Mesenchymal stem cell (in vitro differentiated cells and primary cell): ENCODE measurements around the gene PLCG2.
A peak's percentile ranks its signal among the peaks of the same experiment; 100 is the strongest.

ENCODE experiments used
- DNase-seq: peaks from one replicate; pipeline ENCODE4 v3.0.0-alpha.2; 2013
- H2AFZ ChIP-seq: one replicate; pipeline ENCODE4 v1.6.1; 2013; ENCODE audit warnings: low read depth, mild to moderate bottlenecking, control low read depth, inconsistent platforms, low read length, moderate library complexity
- H2AK5ac ChIP-seq: 2 replicates; pipeline ENCODE4 v1.6.1; 2013; ENCODE audit warnings: low read length, moderate library complexity, mild to moderate bottlenecking, inconsistent platforms; ENCODE audit not compliant: severe bottlenecking
- H2BK120ac ChIP-seq: one replicate; pipeline ENCODE4 v1.6.1; 2013; ENCODE audit warnings: low read depth, mild to moderate bottlenecking, inconsistent platforms, low read length, moderate library complexity
- H2BK12ac ChIP-seq, 2 experiments: one replicate each; pipeline ENCODE4 v1.6.1; 2013; ENCODE audit warnings: inconsistent platforms in 2 of 2, low read length in 2 of 2, mild to moderate bottlenecking in 2 of 2, moderate library complexity in 2 of 2, control low read depth in 1 of 2
- H2BK15ac ChIP-seq: one replicate; pipeline ENCODE4 v1.6.1; 2013; ENCODE audit warnings: mild to moderate bottlenecking, low read depth, inconsistent platforms; ENCODE audit not compliant: poor library complexity, severe bottlenecking
- H2BK5ac ChIP-seq: 2 replicates; pipeline ENCODE4 v1.6.1; 2013; ENCODE audit warnings: low read depth, mild to moderate bottlenecking, low read length, control low read depth, inconsistent platforms; ENCODE audit not compliant: poor library complexity, severe bottlenecking
- H3K14ac ChIP-seq, 2 experiments: one replicate each; pipeline ENCODE4 v1.6.1; 2013; ENCODE audit warnings: inconsistent platforms in 2 of 2, low read length in 2 of 2, control low read depth in 1 of 2, mild to moderate bottlenecking in 1 of 2, moderate library complexity in 1 of 2
- H3K18ac ChIP-seq, 2 experiments: one replicate each; pipeline ENCODE4 v1.6.1; 2013; ENCODE audit warnings: inconsistent platforms in 2 of 2, low read length in 2 of 2, control low read depth in 1 of 2, low read depth in 1 of 2, mild to moderate bottlenecking in 1 of 2
- H3K23ac ChIP-seq, 2 experiments: one replicate each; pipeline ENCODE4 v1.6.1; 2013; ENCODE audit warnings: inconsistent platforms in 2 of 2, low read length in 2 of 2, mild to moderate bottlenecking in 2 of 2, moderate library complexity in 2 of 2, control low read depth in 1 of 2
- H3K27ac ChIP-seq: 2 replicates; pipeline ENCODE4 v1.5.1; 2013; ENCODE audit warnings: mild to moderate bottlenecking, moderate library complexity, low read length, control low read depth, inconsistent platforms; ENCODE audit not compliant: poor library complexity, severe bottlenecking
- H3K27me3 ChIP-seq, 2 experiments: 2 replicates each; pipeline versions ENCODE4 v1.6.1 to v1.7.0; 2013; ENCODE audit warnings: low read length in 2 of 2, mild to moderate bottlenecking in 2 of 2, moderate library complexity in 2 of 2, control low read depth in 1 of 2, inconsistent platforms in 1 of 2; ENCODE audit not compliant: control insufficient read depth in 1 of 2, insufficient read depth in 1 of 2
- H3K36me3 ChIP-seq, 2 experiments: 2 replicates each; pipeline versions ENCODE4 v1.6.1 to v1.7.0; 2013; ENCODE audit warnings: low read length in 2 of 2, control low read depth in 1 of 2, inconsistent platforms in 1 of 2, low read depth in 1 of 2, mild to moderate bottlenecking in 1 of 2; ENCODE audit not compliant: insufficient read depth in 2 of 2, control insufficient read depth in 1 of 2
- H3K4ac ChIP-seq, 2 experiments: one replicate each; pipeline ENCODE4 v1.6.1; 2013; ENCODE audit warnings: inconsistent platforms in 2 of 2, low read length in 2 of 2, mild to moderate bottlenecking in 2 of 2, moderate library complexity in 2 of 2, control low read depth in 1 of 2, low read depth in 1 of 2
- H3K4me1 ChIP-seq: 2 replicates; pipeline ENCODE4 v1.6.1; 2013; ENCODE audit warnings: low read depth, low read length, control low read depth; ENCODE audit not compliant: control insufficient read depth, insufficient read depth
- H3K4me2 ChIP-seq: 2 replicates; pipeline ENCODE4 v1.6.1; 2013; ENCODE audit warnings: low read length, mild to moderate bottlenecking, inconsistent platforms; ENCODE audit not compliant: poor library complexity, severe bottlenecking
- H3K4me3 ChIP-seq, 2 experiments: 2 replicates each; pipeline versions ENCODE4 v1.5.1 to v1.7.0; 2013; ENCODE audit warnings: low read length in 2 of 2, mild to moderate bottlenecking in 2 of 2, control low read depth in 1 of 2, low read depth in 1 of 2; ENCODE audit not compliant: insufficient read depth in 1 of 2
- H3K79me1 ChIP-seq: replicated peaks from 2 replicates; pipeline ENCODE4 v1.6.1; 2013; ENCODE audit warnings: mild to moderate bottlenecking, control low read depth, low read length, inconsistent platforms; ENCODE audit not compliant: poor library complexity, severe bottlenecking
- H3K9ac ChIP-seq: 2 replicates; pipeline ENCODE4 v1.7.0; 2013; ENCODE audit warnings: mild to moderate bottlenecking, low read length, moderate library complexity
- H3K9me3 ChIP-seq: 2 replicates; pipeline ENCODE4 v1.7.0; 2013; ENCODE audit warnings: mild to moderate bottlenecking, low read length; ENCODE audit not compliant: control insufficient read depth
- H4K8ac ChIP-seq: one replicate; pipeline ENCODE4 v1.6.1; 2013; ENCODE audit warnings: inconsistent platforms, mild to moderate bottlenecking, low read length, moderate library complexity
- H4K91ac ChIP-seq: one replicate; pipeline ENCODE4 v1.6.1; 2013; ENCODE audit warnings: mild to moderate bottlenecking, low read length, inconsistent platforms
- WGBS: methylation state at CpG from one replicate; pipeline ENCODE4 v1.1.7; 2013; ENCODE audit warnings: mixed read lengths; 5-methylcytosine and 5-hydroxymethylcytosine counted together

PLCG2 gene

GRCh38 chr16:81748476-81749198, 30.5 kb upstream of the PLCG2 start:
- H3K9ac ChIP-seq: no peak overlapping the region
- H3K9me3 ChIP-seq: no peaks in the 10 kb centered on the region
- H2BK15ac ChIP-seq: no peak overlapping the region
- H3K4me3 ChIP-seq: no peak overlapping the region
- H3K36me3 ChIP-seq: no peaks in the 10 kb centered on the region
- no peak overlapping the region for H3K23ac ChIP-seq
- no peak overlapping the region for H2BK12ac ChIP-seq
- WGBS: 55% methylated on average over 6 of the region's 7 CpGs
- no peak overlapping the region for H4K91ac ChIP-seq
- H2BK5ac ChIP-seq: no peak overlapping the region
- no peaks in the 10 kb centered on the region for H3K79me1 ChIP-seq
- H4K8ac ChIP-seq: no peak overlapping the region
- H3K4me1 ChIP-seq: peaks cover 11% of the 10 kb centered on the region
- peak overlapping the region; percentile 79 for H2AFZ ChIP-seq
- no peaks in the 10 kb centered on the region for H3K27me3 ChIP-seq
- H3K18ac ChIP-seq: no peak overlapping the region
- no peak overlapping the region for H3K4ac ChIP-seq
- no peak overlapping the region for H3K27ac ChIP-seq
- DNase-seq: no peak
- no peak overlapping the region for H3K14ac ChIP-seq
- no peak overlapping the region for H3K4me2 ChIP-seq
- no peak overlapping the region for H2AK5ac ChIP-seq
- no peak overlapping the region for H2BK120ac ChIP-seq

GRCh38 chr16:81752225-81752875, 26.7 kb upstream of the PLCG2 start:
- no peak overlapping the region for H2BK12ac ChIP-seq
- H2BK5ac ChIP-seq: no peak overlapping the region
- no peak for DNase-seq
- H4K8ac ChIP-seq: peak overlapping the region; percentile 54
- no peak overlapping the region for H3K4me2 ChIP-seq
- H3K27ac ChIP-seq: no peak overlapping the region
- H3K9me3 ChIP-seq: no peaks in the 10 kb centered on the region
- H3K23ac ChIP-seq: no peak overlapping the region
- no peak overlapping the region for H4K91ac ChIP-seq
- no peak overlapping the region for H2BK15ac ChIP-seq
- no peak overlapping the region for H2AK5ac ChIP-seq
- no peak overlapping the region for H3K9ac ChIP-seq
- H3K36me3 ChIP-seq: no peaks in the 10 kb centered on the region
- H3K18ac ChIP-seq: peak overlapping the region in 1 of 2 experiments; percentile 1
- H2BK120ac ChIP-seq: no peak overlapping the region
- WGBS: 62% methylated on average over 13 of the region's 13 CpGs
- H3K4me3 ChIP-seq: no peak overlapping the region
- peak overlapping the region; percentile 78 for H2AFZ ChIP-seq
- H3K27me3 ChIP-seq: no peaks in the 10 kb centered on the region
- H3K4ac ChIP-seq: no peak overlapping the region
- H3K14ac ChIP-seq: no peak overlapping the region
- H3K79me1 ChIP-seq: no peaks in the 10 kb centered on the region
- H3K4me1 ChIP-seq: peaks cover 7% of the 10 kb centered on the region

GRCh38 chr16:81752876-81753227, 26.2 kb upstream of the PLCG2 start:
- H3K27ac ChIP-seq: no peak overlapping the region
- H3K9ac ChIP-seq: no peak overlapping the region
- no peaks in the 10 kb centered on the region for H3K36me3 ChIP-seq
- H4K8ac ChIP-seq: peak overlapping the region; percentile 54
- H3K9me3 ChIP-seq: no peaks in the 10 kb centered on the region
- WGBS: 94% methylated on average over 7 of the region's 7 CpGs
- no peak overlapping the region for H2AFZ ChIP-seq
- H2BK15ac ChIP-seq: no peak overlapping the region
- H3K27me3 ChIP-seq: no peaks in the 10 kb centered on the region
- H2BK12ac ChIP-seq: no peak overlapping the region
- no peak overlapping the region for H3K4me3 ChIP-seq
- H3K4ac ChIP-seq: no peak overlapping the region
- no peak overlapping the region for H3K14ac ChIP-seq
- H2BK120ac ChIP-seq: no peak overlapping the region
- no peaks in the 10 kb centered on the region for H3K79me1 ChIP-seq
- H3K4me2 ChIP-seq: no peak overlapping the region
- peaks cover 7% of the 10 kb centered on the region for H3K4me1 ChIP-seq
- H4K91ac ChIP-seq: no peak overlapping the region
- H3K18ac ChIP-seq: no peak overlapping the region
- no peak overlapping the region for H2BK5ac ChIP-seq
- no peak for DNase-seq
- no peak overlapping the region for H2AK5ac ChIP-seq
- no peak overlapping the region for H3K23ac ChIP-seq

- no peaks in the 10 kb centered on the region for H3K79me1 ChIP-seq
- no peak for DNase-seq
- no peak overlapping the region for H2BK5ac ChIP-seq
- H3K9ac ChIP-seq: no peak overlapping the region
- no peak overlapping the region for H2BK12ac ChIP-seq
- no peak overlapping the region for H3K23ac ChIP-seq
- no peak overlapping the region for H3K18ac ChIP-seq
- H4K91ac ChIP-seq: no peak overlapping the region
- H3K14ac ChIP-seq: no peak overlapping the region
- no peaks in the 10 kb centered on the region for H3K9me3 ChIP-seq
- H3K4me3 ChIP-seq: no peak overlapping the region
- H2AK5ac ChIP-seq: no peak overlapping the region
- 88% methylated on average over 1 of the region's 1 CpG for WGBS
- no peak overlapping the region for H2BK15ac ChIP-seq
- no peak overlapping the region for H2AFZ ChIP-seq
- no peak overlapping the region for H4K8ac ChIP-seq
- H3K36me3 ChIP-seq: no peaks in the 10 kb centered on the region
- H3K4me2 ChIP-seq: no peak overlapping the region
- no peak overlapping the region for H2BK120ac ChIP-seq
- no peak overlapping the region for H3K4ac ChIP-seq
- H3K27me3 ChIP-seq: no peaks in the 10 kb centered on the region
- H3K4me1 ChIP-seq: peaks cover 7% of the 10 kb centered on the region
- H3K27ac ChIP-seq: no peak overlapping the region
Measured at GRCh38 chr16:81754858-81755257, 24.2 kb upstream of the PLCG2 start.
